Tibial artery (tissue), 4 donors: ENCODE measurements around the gene ARHGEF1.

Source experiments
- DNase-seq, 2 donors: peaks; one replicate each; pipeline ENCODE4 v3.0.0-alpha.2; 2019
- H3K27ac ChIP-seq, 2 donors: fragments of 200-600 bp; sonication (generic) in 1 of 2; 1 replicate in 1 of 2; 2 replicates in 1 of 2; pipeline ENCODE4 v1.5.1; 2018 to 2019; ENCODE audit warnings: mild to moderate bottlenecking in 1 of 2
- H3K27me3 ChIP-seq, 2 donors: fragments of 200-600 bp; sonication (generic) in 1 of 2; one replicate each; pipeline versions ENCODE4 v1.5.1 to v1.6.0; 2016 to 2019
- H3K36me3 ChIP-seq, 3 donors: fragments of 200-600 bp; sonication (generic) in 2 of 3; one replicate each; pipeline ENCODE4 v1.5.1; 2016 to 2019; ENCODE audit warnings: mild to moderate bottlenecking in 2 of 3
- H3K4me1 ChIP-seq, 4 donors: fragments of 200-600 bp; sonication (generic) in 2 of 4; 1 replicate in 3 of 4; 2 replicates in 1 of 4; pipeline ENCODE4 v1.5.1; 2016 to 2019
- H3K4me3 ChIP-seq, 2 donors: fragments of 200-600 bp; sonication (generic) in 1 of 2; 1 replicate in 1 of 2; 2 replicates in 1 of 2; pipeline ENCODE4 v1.5.1; 2018 to 2019; ENCODE audit warnings: mild to moderate bottlenecking in 2 of 2
- H3K9me3 ChIP-seq, 3 donors: fragments of 200-600 bp; sonication (generic) in 1 of 3; one replicate each; pipeline ENCODE4 v1.5.1; 2016 to 2019
- CTCF ChIP-seq, 2 experiments: fragments of 200-600 bp in 1 of 2; fragments of 450-650 bp in 1 of 2; IDR thresholded peaks; one replicate each; pipeline ENCODE4 v1.5.1; 2017 to 2019; ENCODE audit warnings: antibody characterized with exemption in 2 of 2, mild to moderate bottlenecking in 1 of 2, moderate library complexity in 1 of 2
- intact Hi-C: fragments of 100-400 bp; cut with DNase I; formaldehyde crosslinking; loops from one replicate; pipeline ENCODE4 v1.15.0; 2023; ENCODE audit warnings: low total_unique reads

ARHGEF1 gene

GRCh38 chr19:41882568-41883462 is at the start of gene ARHGEF1:
Gene ARHGEF1 (plus strand): TSS chr19:41883184. CDS start chr19:41888083, 4,899 bp downstream.
- Histone ChIP-seq H3K9me3 (no peaks in the 10 kb centered on the region), H3K27me3 (no peaks in the 10 kb centered on the region), H3K36me3 (no peaks in the 10 kb centered on the region), H3K4me1 (peaks cover 0 to 40% (median 12%) of the 10 kb centered on the region in 4 donors), H3K4me3 (peak within 1 kb of the TSS; percentile 86 to 93), H3K27ac (peak within 1 kb of the TSS; percentile 76 to 83)
- no peak for TF ChIP-seq CTCF (IDR thresholded peaks at IDR 0.05)
- intact Hi-C loops: loop anchor here (5.0 kb wide), 1 partner anchor 74 kb away; the partner anchor contains the start of gene RABAC1
- DNase-seq: peak; percentile 35 to 74

- intact Hi-C loops: no loop called here
- Histone ChIP-seq H3K27me3 (peaks cover 0 to 49% of the 10 kb centered on the region in 2 donors), H3K27ac (no peak overlapping the region), H3K4me3 (no peak overlapping the region), H3K36me3 (no peaks in the 10 kb centered on the region), H3K9me3 (no peaks in the 10 kb centered on the region), H3K4me1 (no peaks in the 10 kb centered on the region)
- no peak for DNase-seq
- TF ChIP-seq CTCF (IDR thresholded peaks at IDR 0.05): no peak
Observed at GRCh38 chr19:41837981-41838708, 44.8 kb upstream of the ARHGEF1 start.

GRCh38 chr19:41839211-41839610 is 43.8 kb upstream of the ARHGEF1 start:
- Histone ChIP-seq H3K4me1 (no peaks in the 10 kb centered on the region), H3K36me3 (no peaks in the 10 kb centered on the region), H3K4me3 (no peak overlapping the region), H3K27ac (no peak overlapping the region), H3K9me3 (no peaks in the 10 kb centered on the region), H3K27me3 (peaks cover 0 to 54% of the 10 kb centered on the region in 2 donors)
- TF ChIP-seq CTCF (IDR thresholded peaks at IDR 0.05): no peak
- DNase-seq: no peak
- intact Hi-C loops: no loop called here

- no peak overlapping the region for H3K27ac ChIP-seq
Observed at GRCh38 chr19:41843371-41843770, 39.6 kb upstream of the ARHGEF1 start.

GRCh38 chr19:41844601-41845000 is 38.4 kb upstream of the ARHGEF1 start, which contains the start of gene LYPD4:
Gene LYPD4 (minus strand): TSS chr19:41844683. CDS start chr19:41839285, 5,398 bp downstream.
- TF ChIP-seq CTCF (IDR thresholded peaks at IDR 0.05): no peak
- peak in 1 of 2 donors; percentile 62 for DNase-seq
- Histone ChIP-seq H3K9me3 (no peaks in the 10 kb centered on the region), H3K27me3 (peaks cover 0 to 24% of the 10 kb centered on the region in 2 donors), H3K4me1 (no peaks in the 10 kb centered on the region), H3K4me3 (no peak within 1 kb of the TSS), H3K36me3 (no peaks in the 10 kb centered on the region), H3K27ac (no peak within 1 kb of the TSS)
- intact Hi-C loops: no loop called here

More at GRCh38 chr19:41843371-41843770, 39.6 kb upstream of the ARHGEF1 start:
- Histone ChIP-seq H3K9me3 (no peaks in the 10 kb centered on the region), H3K36me3 (no peaks in the 10 kb centered on the region), H3K4me3 (no peak overlapping the region), H3K4me1 (no peaks in the 10 kb centered on the region), H3K27me3 (peaks cover 0 to 27% of the 10 kb centered on the region in 2 donors)
- TF ChIP-seq CTCF (IDR thresholded peaks at IDR 0.05): no peak
- peak in 1 of 2 donors; percentile 4 for DNase-seq
- intact Hi-C loops: no loop called here
